Choroid plexus epithelial cell (primary cell): ENCODE measurements around the gene A2M.

Source experiments
- DNase-seq: peaks from one replicate; pipeline ENCODE4 v3.0.0-alpha.2; 2010; ENCODE audit warnings: low read depth
- H3K4me3 ChIP-seq: 2 replicates; pipeline ENCODE4 v1.5.1; 2011; ENCODE audit warnings: low read depth, mild to moderate bottlenecking, control low read depth, low read length, moderate library complexity
- CTCF ChIP-seq: conservative IDR thresholded peaks from 2 replicates; pipeline ENCODE4 v1.5.1; 2011; ENCODE audit warnings: low read depth, mild to moderate bottlenecking, control low read depth, inconsistent platforms, low read length, moderate library complexity

Gene A2M

GRCh38 chr12:9087087-9087835 is 28.5 kb downstream of the A2M start:
- TF ChIP-seq CTCF = no peak
- no peak overlapping the region for H3K4me3 ChIP-seq
- DNase-seq = no peak

GRCh38 chr12:9086087-9086486 is 29.6 kb downstream of the A2M start:
- DNase-seq = no peak
- no peak for TF ChIP-seq CTCF
- no peak overlapping the region for H3K4me3 ChIP-seq

- no peak overlapping the region for H3K4me3 ChIP-seq
- no peak for DNase-seq
- no peak for TF ChIP-seq CTCF
Measured at GRCh38 chr12:9084417-9084816, 31.3 kb downstream of the A2M start.

- no peak overlapping the region for H3K4me3 ChIP-seq
- no peak for TF ChIP-seq CTCF
- no peak for DNase-seq
Measured at GRCh38 chr12:9083793-9084192, 31.9 kb downstream of the A2M start.

GRCh38 chr12:9081667-9082427 is 33.9 kb downstream of the A2M start:
- DNase-seq = no peak

GRCh38 chr12:9079883-9080675 is 35.6 kb downstream of the A2M start:
- DNase-seq = no peak
- TF ChIP-seq CTCF = peak; percentile 3
- H3K4me3 ChIP-seq = no peak overlapping the region

More at GRCh38 chr12:9081667-9082427, 33.9 kb downstream of the A2M start:
- no peak overlapping the region for H3K4me3 ChIP-seq
- no peak for TF ChIP-seq CTCF
